ENCODE results near the gene TRIO.
"Not testable (repeated sequence)": the region's sequence is repeated elsewhere in the genome, so short reads cannot be mapped to it uniquely, and the experiment has no call there.

TRIO gene

GRCh38 chr5:14426521-14426920, 283.4 kb downstream of the TRIO start:
- TF ChIP-seq CTCF (IDR thresholded peaks at IDR 0.05; ENCODE audit: insufficient read depth, missing control alignments) = no peak
- DNase-seq (ENCODE audit: insufficient read length, low spot score) = no peak
- no peak for FAIRE-seq

- FAIRE-seq (no peak), DNase-seq (ENCODE audit: insufficient read length, low spot score) (no peak)
- TF ChIP-seq CTCF (IDR thresholded peaks at IDR 0.05; ENCODE audit: insufficient read depth, missing control alignments) = no peak
Measured at GRCh38 chr5:14428302-14429081, 285.4 kb downstream of the TRIO start.

GRCh38 chr5:14429101-14430050, 286.2 kb downstream of the TRIO start:
- DNase-seq (ENCODE audit: insufficient read length, low spot score) (no peak), FAIRE-seq (no peak)
- TF ChIP-seq CTCF (IDR thresholded peaks at IDR 0.05; ENCODE audit: insufficient read depth, missing control alignments) = no peak

GRCh38 chr5:14431534-14431933, 288.4 kb downstream of the TRIO start:
- FAIRE-seq = no peak
- no peak for TF ChIP-seq CTCF (IDR thresholded peaks at IDR 0.05; ENCODE audit: insufficient read depth, missing control alignments)

GRCh38 chr5:14432931-14433589, 289.9 kb downstream of the TRIO start:
- no peak for TF ChIP-seq CTCF (IDR thresholded peaks at IDR 0.05; ENCODE audit: insufficient read depth, missing control alignments)
- FAIRE-seq = no peak
- DNase-seq (ENCODE audit: insufficient read length, low spot score) = no peak

More at GRCh38 chr5:14431534-14431933, 288.4 kb downstream of the TRIO start:
- no peak for DNase-seq (ENCODE audit: insufficient read length, low spot score)

GRCh38 chr5:14435481-14435880, 292.3 kb downstream of the TRIO start:
- DNase-seq (ENCODE audit: insufficient read length, low spot score) (no peak), FAIRE-seq (no peak)
- no peak for TF ChIP-seq CTCF (IDR thresholded peaks at IDR 0.05; ENCODE audit: insufficient read depth, missing control alignments)

GRCh38 chr5:14436122-14436521, 293.0 kb downstream of the TRIO start:
- not testable (repeated sequence) for FAIRE-seq; DNase-seq (ENCODE audit: insufficient read length, low spot score)

Data from D721Med (cell line).